Measurements from ENCODE around the gene KCNB1.

Gene KCNB1

GRCh38 chr20:49489688-49490087 lies 7.2 kb upstream of the KCNB1 start:
- no peak overlapping the region for H3K4me3 ChIP-seq (ENCODE audit: control insufficient read depth, low read depth, low read length)
- TF ChIP-seq CTCF (conservative IDR thresholded peaks at IDR 0.05; ENCODE audit: control insufficient read depth, insufficient read depth, low read depth, low read length): no peak
- DNase-seq (ENCODE audit: low read depth): no peak

GRCh38 chr20:49486064-49486463 lies 3.6 kb upstream of the KCNB1 start:
- no peak overlapping the region for H3K4me3 ChIP-seq (ENCODE audit: control insufficient read depth, low read depth, low read length)
- no peak for TF ChIP-seq CTCF (conservative IDR thresholded peaks at IDR 0.05; ENCODE audit: control insufficient read depth, insufficient read depth, low read depth, low read length)
- DNase-seq (ENCODE audit: low read depth): no peak

GRCh38 chr20:49485563-49485962 lies 3.1 kb upstream of the KCNB1 start:
- DNase-seq (ENCODE audit: low read depth): no peak
- H3K4me3 ChIP-seq (ENCODE audit: control insufficient read depth, low read depth, low read length): no peak overlapping the region
- TF ChIP-seq CTCF (conservative IDR thresholded peaks at IDR 0.05; ENCODE audit: control insufficient read depth, insufficient read depth, low read depth, low read length): no peak

- no peak for TF ChIP-seq CTCF (conservative IDR thresholded peaks at IDR 0.05; ENCODE audit: control insufficient read depth, insufficient read depth, low read depth, low read length)
- no peak overlapping the region for H3K4me3 ChIP-seq (ENCODE audit: control insufficient read depth, low read depth, low read length)
- DNase-seq (ENCODE audit: low read depth): peak; percentile 64
Measured at GRCh38 chr20:49484180-49485140, 2.0 kb upstream of the KCNB1 start.

- DNase-seq (ENCODE audit: low read depth): no peak
- no peak for TF ChIP-seq CTCF (conservative IDR thresholded peaks at IDR 0.05; ENCODE audit: control insufficient read depth, insufficient read depth, low read depth, low read length)
- no peak overlapping the region for H3K4me3 ChIP-seq (ENCODE audit: control insufficient read depth, low read depth, low read length)
Measured at GRCh38 chr20:49483696-49484123, 1.2 kb upstream of the KCNB1 start.

GRCh38 chr20:49483018-49483695 lies 689 bp upstream of the KCNB1 start:
- no peak overlapping the region for H3K4me3 ChIP-seq (ENCODE audit: control insufficient read depth, low read depth, low read length)
- TF ChIP-seq CTCF (conservative IDR thresholded peaks at IDR 0.05; ENCODE audit: control insufficient read depth, insufficient read depth, low read depth, low read length): no peak
- no peak for DNase-seq (ENCODE audit: low read depth)
